Neural crest cell (in vitro differentiated cells): ENCODE results near the gene TRNP1. TPM values are rescaled to one million over a fixed set of nuclear protein-coding genes. Genes with fewer than 3 reads are reported as not detected.

Experiments used
- DNase-seq: peaks from one replicate; pipeline ENCODE4 v3.0.0; 2021; ENCODE audit warnings: low read depth, mixed read lengths, low spot score
- H3K27ac Mint-ChIP-seq: one replicate; pipeline ENCODE4 v1.8.0; 2021; ENCODE audit warnings: mild to moderate bottlenecking, mixed read lengths; ENCODE audit not compliant: unreplicated experiment
- H3K27me3 Mint-ChIP-seq: 2 replicates; pipeline ENCODE4 v1.8.0; 2021; ENCODE audit warnings: low read depth, mild to moderate bottlenecking, mixed read lengths
- H3K36me3 Mint-ChIP-seq: 2 replicates; pipeline ENCODE4 v1.8.0; 2021; ENCODE audit warnings: low read depth, mild to moderate bottlenecking, mixed read lengths
- H3K4me1 Mint-ChIP-seq: 2 replicates; pipeline ENCODE4 v1.8.0; 2021; ENCODE audit warnings: mixed read lengths
- H3K4me3 Mint-ChIP-seq: one replicate; pipeline ENCODE4 v1.8.0; 2021; ENCODE audit warnings: mild to moderate bottlenecking, mixed read lengths
- H3K9me3 Mint-ChIP-seq: 2 replicates; pipeline ENCODE4 v1.8.0; 2021; ENCODE audit warnings: mixed read lengths
- CTCF ChIP-seq: fragments of 200-600 bp; sonication (generic); conservative IDR thresholded peaks from 2 replicates; pipeline ENCODE4 v1.5.0; 2021; ENCODE audit warnings: antibody characterized with exemption, mild to moderate bottlenecking
- total RNA-seq: library from RNA; stranded (reverse); gene quantifications from 2 replicates; pipeline ENCODE4 v1.2.1, GENCODE V29; 2021

Gene TRNP1
- total RNA-seq, 1 donor from 2014 or later, result 18.7 TPM

- Mint-ChIP-seq H3K4me1 (peaks cover 39% of the 10 kb centered on the region), H3K9me3 (no peaks in the 10 kb centered on the region), H3K27me3 (peaks cover 67% of the 10 kb centered on the region), H3K4me3 (peak overlapping the region; percentile 92), H3K36me3 (no peaks in the 10 kb centered on the region), H3K27ac (peak overlapping the region; percentile 43)
- TF ChIP-seq CTCF, result no peak
- DNase-seq, result no peak
These were observed 711 bp downstream of the TRNP1 start for GRCh38 chr1:26994020-26994786.

GRCh38 chr1:26994787-26995517, 1.5 kb downstream of the TRNP1 start:
- Mint-ChIP-seq H3K36me3 (no peaks in the 10 kb centered on the region), H3K4me1 (peaks cover 47% of the 10 kb centered on the region), H3K27ac (peak overlapping the region; percentile 43), H3K4me3 (peak overlapping the region; percentile 92), H3K9me3 (no peaks in the 10 kb centered on the region), H3K27me3 (peaks cover 62% of the 10 kb centered on the region)
- no peak for DNase-seq
- no peak for TF ChIP-seq CTCF

- no peak for TF ChIP-seq CTCF
- H3K27ac Mint-ChIP-seq, result no peak overlapping the region
- H3K4me1 Mint-ChIP-seq, result peaks cover 57% of the 10 kb centered on the region
- H3K27me3 Mint-ChIP-seq, result peaks cover 52% of the 10 kb centered on the region
- H3K9me3 Mint-ChIP-seq, result no peaks in the 10 kb centered on the region
- DNase-seq, result no peak
- peak overlapping the region; percentile 92 for H3K4me3 Mint-ChIP-seq
- no peaks in the 10 kb centered on the region for H3K36me3 Mint-ChIP-seq
These were observed 2.5 kb downstream of the TRNP1 start for GRCh38 chr1:26996024-26996423.

- peaks cover 57% of the 10 kb centered on the region for H3K4me1 Mint-ChIP-seq
- peak overlapping the region; percentile 69 for H3K4me3 Mint-ChIP-seq
- DNase-seq, result no peak
- TF ChIP-seq CTCF, result no peak
- no peak overlapping the region for H3K27ac Mint-ChIP-seq
- no peaks in the 10 kb centered on the region for H3K9me3 Mint-ChIP-seq
- no peaks in the 10 kb centered on the region for H3K36me3 Mint-ChIP-seq
- peaks cover 45% of the 10 kb centered on the region for H3K27me3 Mint-ChIP-seq
These were observed 3.2 kb downstream of the TRNP1 start for GRCh38 chr1:26996665-26997064.

- Mint-ChIP-seq H3K4me1 (peaks cover 66% of the 10 kb centered on the region), H3K4me3 (peak overlapping the region; percentile 61), H3K36me3 (no peaks in the 10 kb centered on the region), H3K9me3 (no peaks in the 10 kb centered on the region), H3K27ac (peak overlapping the region; percentile 87), H3K27me3 (peaks cover 33% of the 10 kb centered on the region)
- no peak for DNase-seq
- TF ChIP-seq CTCF, result no peak
These were observed 5.2 kb downstream of the TRNP1 start for GRCh38 chr1:26998429-26999300.
